ENCODE measurements around the gene OSTN. TPM values are rescaled to one million over a fixed set of nuclear protein-coding genes. Genes with fewer than 3 reads are reported as not detected.
A peak's percentile ranks its signal among the peaks of the same experiment; 100 is the strongest.

The OSTN gene
- total and polyA plus RNA-seq, 2 of the 13 experiments (the other 11 are each of a cell fraction or from before 2014, with no cell fraction given), result not detected

DNA sequence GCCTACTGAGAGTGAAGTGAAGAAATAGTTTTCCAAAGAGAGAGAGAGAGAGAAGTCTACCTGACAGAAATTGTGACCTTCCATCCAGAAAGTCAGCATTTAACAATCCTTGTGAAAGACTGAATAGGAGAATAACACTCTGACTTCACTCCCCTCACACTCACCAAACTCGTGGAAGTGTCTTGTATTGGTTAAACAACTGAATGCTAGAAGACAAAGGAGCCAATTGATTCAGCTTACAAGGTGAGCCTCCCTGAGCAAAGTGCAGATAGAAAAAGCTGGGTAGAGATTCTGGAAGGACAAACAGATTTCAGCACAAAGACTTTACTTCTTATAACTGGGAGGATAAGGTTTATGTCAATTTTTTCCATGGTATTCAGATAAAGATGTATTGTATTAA is 40.8 kb upstream of the OSTN start (continued):
- TF ChIP-seq, protein P1, sequence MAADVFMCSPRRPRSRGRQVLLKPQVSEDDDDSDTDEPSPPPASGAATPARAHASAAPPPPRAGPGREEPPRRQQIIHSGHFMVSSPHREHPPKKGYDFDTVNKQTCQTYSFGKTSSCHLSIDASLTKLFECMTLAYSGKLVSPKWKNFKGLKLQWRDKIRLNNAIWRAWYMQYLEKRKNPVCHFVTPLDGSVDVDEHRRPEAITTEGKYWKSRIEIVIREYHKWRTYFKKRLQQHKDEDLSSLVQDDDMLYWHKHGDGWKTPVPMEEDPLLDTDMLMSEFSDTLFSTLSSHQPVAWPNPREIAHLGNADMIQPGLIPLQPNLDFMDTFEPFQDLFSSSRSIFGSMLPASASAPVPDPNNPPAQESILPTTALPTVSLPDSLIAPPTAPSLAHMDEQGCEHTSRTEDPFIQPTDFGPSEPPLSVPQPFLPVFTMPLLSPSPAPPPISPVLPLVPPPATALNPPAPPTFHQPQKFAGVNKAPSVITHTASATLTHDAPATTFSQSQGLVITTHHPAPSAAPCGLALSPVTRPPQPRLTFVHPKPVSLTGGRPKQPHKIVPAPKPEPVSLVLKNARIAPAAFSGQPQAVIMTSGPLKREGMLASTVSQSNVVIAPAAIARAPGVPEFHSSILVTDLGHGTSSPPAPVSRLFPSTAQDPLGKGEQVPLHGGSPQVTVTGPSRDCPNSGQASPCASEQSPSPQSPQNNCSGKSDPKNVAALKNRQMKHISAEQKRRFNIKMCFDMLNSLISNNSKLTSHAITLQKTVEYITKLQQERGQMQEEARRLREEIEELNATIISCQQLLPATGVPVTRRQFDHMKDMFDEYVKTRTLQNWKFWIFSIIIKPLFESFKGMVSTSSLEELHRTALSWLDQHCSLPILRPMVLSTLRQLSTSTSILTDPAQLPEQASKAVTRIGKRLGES (CRISPR knock-in tag; IDR thresholded peaks at IDR 0.05; ENCODE audit: borderline replicate concordance), result no peak
- TF ChIP-seq HMG20A (CRISPR knock-in tag; IDR thresholded peaks at IDR 0.05; ENCODE audit: borderline replicate concordance) (peak; percentile 37; the same call in 1 of the 2 replicates), TEAD2 (CRISPR knock-in tag; IDR thresholded peaks at IDR 0.05) (no peak), ARNT2 (CRISPR knock-in tag; IDR thresholded peaks at IDR 0.05; ENCODE audit: low read depth) (no peak), ZFY (CRISPR knock-in tag; IDR thresholded peaks at IDR 0.05) (no peak), CEBPG (CRISPR knock-in tag; IDR thresholded peaks at IDR 0.05) (peak; percentile 16; the same call in 1 of the 2 replicates), HNRNPUL1 (IDR thresholded peaks at IDR 0.05; ENCODE audit: low read depth, low read length) (no peak)
- TF ChIP-seq, protein P2, sequence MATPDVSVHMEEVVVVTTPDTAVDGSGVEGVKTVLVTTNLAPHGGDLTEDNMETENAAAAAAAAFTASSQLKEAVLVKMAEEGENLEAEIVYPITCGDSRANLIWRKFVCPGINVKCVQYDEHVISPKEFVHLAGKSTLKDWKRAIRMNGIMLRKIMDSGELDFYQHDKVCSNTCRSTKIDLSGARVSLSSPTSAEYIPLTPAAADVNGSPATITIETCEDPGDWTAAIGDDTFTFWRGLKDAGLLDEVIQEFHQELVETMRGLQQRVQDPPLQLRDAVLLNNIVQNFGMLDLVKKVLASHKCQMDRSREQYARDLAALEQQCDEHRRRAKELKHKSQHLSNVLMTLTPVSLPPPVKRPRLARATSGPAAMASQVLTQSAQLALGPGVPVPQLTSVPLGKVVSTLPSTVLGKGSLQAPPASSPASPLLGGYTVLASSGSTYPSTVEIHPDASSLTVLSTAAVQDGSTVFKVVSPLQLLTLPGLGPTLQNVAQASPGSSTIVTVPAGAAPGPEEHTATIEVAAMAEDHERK (CRISPR knock-in tag; IDR thresholded peaks at IDR 0.05; ENCODE audit: low read depth), result no peak
- TF ChIP-seq, protein P3, sequence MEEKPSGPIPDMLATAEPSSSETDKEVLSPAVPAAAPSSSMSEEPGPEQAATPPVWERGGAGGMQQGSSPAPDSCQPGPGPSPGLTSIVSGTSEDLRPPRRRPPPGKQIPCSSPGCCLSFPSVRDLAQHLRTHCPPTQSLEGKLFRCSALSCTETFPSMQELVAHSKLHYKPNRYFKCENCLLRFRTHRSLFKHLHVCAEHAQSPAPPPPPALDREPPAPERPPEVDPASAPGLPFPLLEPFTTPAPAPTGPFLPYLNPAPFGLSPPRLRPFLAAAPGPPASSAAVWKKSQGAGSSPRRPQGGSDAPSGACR (CRISPR knock-in tag; IDR thresholded peaks at IDR 0.05), result no peak

DNA sequence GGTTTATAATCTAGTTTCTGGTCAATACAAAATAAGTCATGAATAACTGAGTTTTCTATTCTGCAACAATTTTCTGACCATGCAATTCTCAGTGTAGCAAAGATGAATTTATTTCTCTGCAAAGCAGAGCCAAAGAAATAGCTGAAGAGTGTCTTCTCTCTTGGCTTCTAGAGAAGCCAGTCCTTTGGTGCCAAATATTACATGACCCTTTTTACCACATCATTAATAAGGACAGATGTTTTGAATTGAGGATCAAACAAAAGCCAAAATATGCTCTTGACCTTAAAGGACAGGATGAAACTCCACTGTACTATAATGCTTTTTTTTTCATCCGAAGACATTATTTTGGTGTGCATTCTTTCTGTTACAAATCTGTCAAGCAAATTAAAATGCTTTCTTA is 40.2 kb upstream of the OSTN start:
- DNase-seq (ENCODE audit: low spot score) (no peak), ATAC-seq (no peak), FAIRE-seq (no peak)
- Histone ChIP-seq H3K4me1 (ENCODE audit: insufficient read depth, low read length) (peaks cover 17% of the 10 kb centered on the region), H3K9me3 (ENCODE audit: low read length) (peaks cover 26% of the 10 kb centered on the region), H3K36me3 (replicated peaks in 1 of 2; ENCODE audit: control insufficient read depth in 1 of 2, insufficient read depth in 2 of 2, low read length in 2 of 2) (no peaks in the 10 kb centered on the region), H3K4me3 (replicated peaks in 1 of 3; ENCODE audit: insufficient read depth in 1 of 3, low read depth in 2 of 3, low read length in 3 of 3) (no peak overlapping the region), H3K27ac (ENCODE audit: extremely low read length, insufficient read depth, low read length) (no peak overlapping the region), H2AFZ (ENCODE audit: low read length) (no peak overlapping the region), H4K20me1 (ENCODE audit: insufficient read depth, low read length) (no peaks in the 10 kb centered on the region), H3K4me2 (ENCODE audit: low read depth, low read length) (no peak overlapping the region), H3K27me3 (ENCODE audit: control insufficient read depth in 1 of 2, insufficient read depth in 2 of 2, low read length in 2 of 2) (no peaks in the 10 kb centered on the region), H3K9ac (ENCODE audit: insufficient read depth, low read depth, low read length) (no peak overlapping the region), H3K79me2 (ENCODE audit: insufficient read depth, low read length) (no peaks in the 10 kb centered on the region)
- 67% methylated on average over 1 of the region's 1 CpG for WGBS (ENCODE audit: low lambda C conversion rate)
- intact Hi-C loops (cut with micrococcal nuclease; ENCODE audit: unreplicated experiment), result no loop called here
- CTCF ChIA-PET (ENCODE audit: low intra/inter-chr PET ratio, low total read pairs), result no interaction called here
- POLR2A ChIA-PET, result no interaction called here
- in situ Hi-C loops (cut with HindIII; ENCODE audit: extremely low pct_ligation_motif_present, low pct_unique_long_range_greater_than_20kb), result no loop called here
- no peak for TF ChIP-seq ARHGAP35 (CRISPR knock-in tag; IDR thresholded peaks at IDR 0.05; ENCODE audit: borderline replicate concordance)
- no peak for TF ChIP-seq ZNF234 (CRISPR knock-in tag; conservative IDR thresholded peaks at IDR 0.05)
- TF ChIP-seq ZNF331 (CRISPR knock-in tag; IDR thresholded peaks at IDR 0.05), result no peak
- TF ChIP-seq NAIF1 (CRISPR knock-in tag; IDR thresholded peaks at IDR 0.05; ENCODE audit: borderline replicate concordance), result no peak
- BruUV-seq (replicated peaks), result no TSS peak

All from HepG2 (cell line).